Stimulated activated CD4-positive, alpha-beta T cell treated with anti-CD3 and anti-CD28 coated beads, Interleukin-12 subunit alpha, Interleukin-12 subunit beta, amount 100 ng/mL, for 24 hours (primary cell): Measurements from ENCODE around the gene TMEM184A.

Source experiments
- DNase-seq, 2 experiments: peaks; one replicate each; pipeline ENCODE4 v3.0.0-alpha.2; 2020; ENCODE audit warnings: low read depth in 2 of 2

The TMEM184A gene

GRCh38 chr7:1555813-1556543 is at the start of gene TMEM184A:
Gene TMEM184A (minus strand): TSS chr7:1556205. CDS start chr7:1555484, 721 bp downstream.
- peak in 1 of 2 experiments; percentile 28 for DNase-seq

- no peak for DNase-seq
Observed at GRCh38 chr7:1604383-1604782, 48.4 kb upstream of the TMEM184A start.

- no peak for DNase-seq
Observed at GRCh38 chr7:1603346-1604225, 47.6 kb upstream of the TMEM184A start.

- no peak for DNase-seq
Observed at GRCh38 chr7:1602386-1602785, 46.4 kb upstream of the TMEM184A start.

- no peak for DNase-seq
Observed at GRCh38 chr7:1601956-1602355, 46.0 kb upstream of the TMEM184A start.

GRCh38 chr7:1599640-1600395 is 43.8 kb upstream of the TMEM184A start:
- DNase-seq, result no peak

- DNase-seq, result no peak
Observed at GRCh38 chr7:1598961-1599639, 43.1 kb upstream of the TMEM184A start.

- DNase-seq, result no peak
Observed at GRCh38 chr7:1598286-1598685, 42.3 kb upstream of the TMEM184A start.

- no peak for DNase-seq
Observed at GRCh38 chr7:1597791-1598190, 41.8 kb upstream of the TMEM184A start.

GRCh38 chr7:1597066-1597760 is 41.2 kb upstream of the TMEM184A start:
- no peak for DNase-seq

- DNase-seq, result no peak
Observed at GRCh38 chr7:1596181-1597043, 40.4 kb upstream of the TMEM184A start.

GRCh38 chr7:1595636-1596035 is 39.6 kb upstream of the TMEM184A start:
- DNase-seq, result no peak

- no peak for DNase-seq
Observed at GRCh38 chr7:1595027-1595426, 39.0 kb upstream of the TMEM184A start.

- DNase-seq, result no peak
Observed at GRCh38 chr7:1593904-1594421, 38.0 kb upstream of the TMEM184A start.

GRCh38 chr7:1593091-1593866 is 37.3 kb upstream of the TMEM184A start:
- DNase-seq, result no peak

- DNase-seq, result no peak
Observed at GRCh38 chr7:1592299-1592871, 36.4 kb upstream of the TMEM184A start.

- no peak for DNase-seq
Observed at GRCh38 chr7:1591876-1592275, 35.9 kb upstream of the TMEM184A start.

GRCh38 chr7:1591396-1591795 is 35.4 kb upstream of the TMEM184A start:
- DNase-seq, result no peak

GRCh38 chr7:1590887-1591286 is 34.9 kb upstream of the TMEM184A start:
- DNase-seq, result no peak
